ENCODE measurements around the gene ZEB2. TPM values are rescaled to one million over a fixed set of nuclear protein-coding genes. Genes with fewer than 3 reads are reported as not detected.
A peak's percentile ranks its signal among the peaks of the same experiment; 100 is the strongest.

Gene ZEB2
- total RNA-seq, 4 donors from 2014 or later, result 19.8 to 69.6 (median 42.9) TPM

- TF ChIP-seq POLR2A (IDR thresholded peaks at IDR 0.05) (no peak), CTCF (IDR thresholded peaks at IDR 0.05) (no peak), EP300 (IDR thresholded peaks at IDR 0.05; ENCODE audit: low read depth) (no peak), POLR2AphosphoS5 (IDR thresholded peaks at IDR 0.05) (no peak)
- WGBS, 2 donors (ENCODE audit: low coverage in 1 of 2), result 57% methylated on average over 3 of the region's 3 CpGs; no CpG with 5 or more reads in 1 of the 2 donors
These were observed 161.4 kb downstream of the ZEB2 start for GRCh38 chr2:144358374-144358964.

DNA sequence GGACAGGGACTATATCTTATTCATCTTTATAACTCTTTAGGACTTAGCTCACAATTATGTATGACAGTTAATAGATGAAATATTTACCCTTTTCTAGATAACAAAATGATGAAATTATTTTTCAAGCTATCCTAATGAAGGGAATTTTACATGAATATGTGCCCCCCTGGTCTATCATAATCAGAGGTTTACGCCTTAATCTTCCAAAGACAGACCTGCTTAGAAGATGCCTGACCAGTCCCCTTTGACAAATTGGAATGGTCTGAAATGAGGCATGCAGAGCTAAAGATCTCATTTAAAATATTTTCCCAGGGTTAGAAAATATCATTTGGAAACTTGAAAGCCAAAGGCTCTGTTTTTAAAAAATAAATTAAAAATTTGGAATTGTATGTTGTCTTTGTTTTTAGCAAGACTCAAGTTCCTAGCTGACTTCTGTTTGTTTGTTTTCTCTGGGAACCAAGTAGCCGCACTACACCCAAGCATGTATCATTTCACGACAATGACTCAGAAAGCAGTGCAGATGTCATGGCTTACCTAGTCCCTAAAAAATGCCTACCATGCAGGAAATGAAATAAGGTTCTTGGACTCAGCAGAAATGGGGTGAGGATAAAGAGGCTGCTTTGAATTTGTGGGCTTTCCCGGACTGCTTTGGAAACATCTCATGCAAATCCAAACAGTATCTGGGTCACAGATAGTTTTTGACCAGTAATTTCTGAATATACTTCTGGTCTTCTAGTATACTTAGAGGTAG, 162.1 kb downstream of the ZEB2 start:
- Histone ChIP-seq H3K27me3 (no peaks in the 10 kb centered on the region), H3K4me1 (peaks cover 0 to 8% (median 0%) of the 10 kb centered on the region in 4 donors), H3K4me3 (no peak overlapping the region), H3K36me3 (no peaks in the 10 kb centered on the region), H3K9me3 (no peaks in the 10 kb centered on the region), H3K27ac (peak overlapping the region in 3 of 4 donors; percentile 15 to 26 (median 22))
- TF ChIP-seq CTCF (IDR thresholded peaks at IDR 0.05), result no peak
- peak in 2 of 3 donors; percentile 35 to 38 for TF ChIP-seq POLR2AphosphoS5 (IDR thresholded peaks at IDR 0.05)
- intact Hi-C loops (cut with DNase I; ENCODE audit: low total_unique reads) (no loop called here), in situ Hi-C loops (cut with MboI; ENCODE audit: low pct_ligation_motif_present in 1 of 4, low pct_unique_long_range_greater_than_20kb in 1 of 4, low sequenced_read_pairs in 3 of 4) (no loop called here)
- DNase-seq, result no peak
- 50 to 64% methylated on average over 1 to 4 of the region's 4 CpGs for WGBS, 2 donors (ENCODE audit: low coverage in 1 of 2)

More at GRCh38 chr2:144358374-144358964, 161.4 kb downstream of the ZEB2 start:
- intact Hi-C loops (cut with DNase I; ENCODE audit: low total_unique reads), result no loop called here
- no peak for DNase-seq
- no peak overlapping the region for H3K4me3 ChIP-seq
- no peaks in the 10 kb centered on the region for H3K27me3 ChIP-seq
- in situ Hi-C loops (cut with MboI; ENCODE audit: low pct_ligation_motif_present in 1 of 4, low pct_unique_long_range_greater_than_20kb in 1 of 4, low sequenced_read_pairs in 3 of 4), result no loop called here
- H3K36me3 ChIP-seq, result no peaks in the 10 kb centered on the region
- no peaks in the 10 kb centered on the region for H3K9me3 ChIP-seq
- H3K4me1 ChIP-seq, result peaks cover 0 to 8% (median 0%) of the 10 kb centered on the region in 4 donors
- H3K27ac ChIP-seq, result peak overlapping the region in 3 of 4 donors; percentile 15 to 26 (median 22)

DNA sequence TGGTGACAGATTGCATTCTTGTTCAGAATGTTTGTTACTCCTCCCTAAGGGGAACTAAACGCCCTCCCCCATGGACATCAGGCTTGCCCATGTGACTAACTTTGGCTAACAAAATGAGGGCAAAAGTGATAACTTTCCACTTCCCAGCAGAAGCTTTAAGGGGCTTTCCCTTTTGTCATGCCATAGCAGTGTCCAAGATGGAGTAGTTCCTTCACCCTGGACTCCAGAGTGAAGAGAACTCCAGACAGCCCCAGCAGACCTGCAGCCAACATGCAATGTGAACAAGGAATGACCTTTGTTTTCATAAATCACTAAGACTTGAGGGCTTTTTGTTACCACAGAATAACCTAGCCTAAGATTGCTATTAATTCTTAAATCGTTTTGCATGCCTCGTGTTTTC, 163.5 kb downstream of the ZEB2 start:
- no peak for DNase-seq
- H3K9me3 ChIP-seq, result no peaks in the 10 kb centered on the region
- intact Hi-C loops (cut with DNase I; ENCODE audit: low total_unique reads) (no loop called here), in situ Hi-C loops (cut with MboI; ENCODE audit: low pct_ligation_motif_present in 1 of 4, low pct_unique_long_range_greater_than_20kb in 1 of 4, low sequenced_read_pairs in 3 of 4) (no loop called here)
- H3K4me3 ChIP-seq, result no peak overlapping the region
- TF ChIP-seq POLR2AphosphoS5 (IDR thresholded peaks at IDR 0.05) (no peak), POLR2A (IDR thresholded peaks at IDR 0.05) (no peak), EP300 (IDR thresholded peaks at IDR 0.05; ENCODE audit: low read depth) (no peak), CTCF (IDR thresholded peaks at IDR 0.05) (no peak)
- 71 to 75% methylated on average over 3 of the region's 3 CpGs for WGBS, 2 donors (ENCODE audit: low coverage in 1 of 2)
- no peak overlapping the region for H3K27ac ChIP-seq
- no peaks in the 10 kb centered on the region for H3K27me3 ChIP-seq
- no peaks in the 10 kb centered on the region for H3K36me3 ChIP-seq
- peaks cover 0 to 8% (median 0%) of the 10 kb centered on the region in 4 donors for H3K4me1 ChIP-seq

DNA sequence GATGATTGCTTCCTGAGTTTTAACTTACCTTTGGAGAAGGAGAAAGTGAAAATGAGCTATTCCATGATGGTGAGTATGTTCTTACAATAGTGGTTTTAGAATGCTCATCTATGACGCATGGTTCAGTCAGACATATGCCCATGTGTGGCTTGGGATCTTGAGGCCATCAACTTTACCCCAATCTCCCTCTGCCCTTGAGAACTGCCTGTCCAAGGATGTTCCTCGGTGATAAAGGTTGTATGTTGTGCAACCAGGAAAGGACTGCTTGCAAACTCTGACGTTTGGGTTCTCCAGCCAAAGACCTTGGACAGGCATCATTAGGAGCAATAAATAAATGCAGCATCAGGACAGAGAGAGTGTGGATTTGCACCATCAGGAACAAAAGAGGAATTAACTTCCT, 165.0 kb downstream of the ZEB2 start:
- in situ Hi-C loops (cut with MboI; ENCODE audit: low pct_ligation_motif_present in 1 of 4, low pct_unique_long_range_greater_than_20kb in 1 of 4, low sequenced_read_pairs in 3 of 4) (no loop called here), intact Hi-C loops (cut with DNase I; ENCODE audit: low total_unique reads) (no loop called here)
- 69 to 75% methylated on average over 3 of the region's 3 CpGs for WGBS, 2 donors (ENCODE audit: low coverage in 1 of 2)
- no peak for DNase-seq
- peaks cover 0 to 12% (median 0%) of the 10 kb centered on the region in 4 donors for H3K4me1 ChIP-seq
- H3K27ac ChIP-seq, result no peak overlapping the region
- H3K9me3 ChIP-seq, result no peaks in the 10 kb centered on the region
- H3K4me3 ChIP-seq, result no peak overlapping the region
- TF ChIP-seq POLR2AphosphoS5 (IDR thresholded peaks at IDR 0.05) (no peak), POLR2A (IDR thresholded peaks at IDR 0.05) (no peak), EP300 (IDR thresholded peaks at IDR 0.05; ENCODE audit: low read depth) (no peak), CTCF (IDR thresholded peaks at IDR 0.05) (no peak)
- H3K27me3 ChIP-seq, result no peaks in the 10 kb centered on the region
- H3K36me3 ChIP-seq, result no peaks in the 10 kb centered on the region

Data from transverse colon (tissue), 4 donors.